ENCODE results near the gene VSIG8.

- TF ChIP-seq POLR2AphosphoS5 (IDR thresholded peaks at IDR 0.05; ENCODE audit: borderline replicate concordance, low read depth, low read length) (no peak), EZH2 (IDR thresholded peaks at IDR 0.05) (no peak)
Measured at GRCh38 chr1:159883134-159883533, 20.7 kb upstream of the VSIG8 start.

Data from SK-N-MC (cell line).